ENCODE data around the gene UBL7.
"Not testable (repeated sequence)": the region's sequence is repeated elsewhere in the genome, so short reads cannot be mapped to it uniquely, and the experiment has no call there.

The UBL7 gene

GRCh38 chr15:74460871-74461846, at the start of gene UBL7:
Gene UBL7, minus strand, starts transcription at chr15:74461160. Its CDS starts 2,293 bp downstream, at chr15:74458867.
- peak; percentile 99 for DNase-seq

- DNase-seq: no peak
Observed at GRCh38 chr15:74506515-74506840, 45.5 kb upstream of the UBL7 start.

GRCh38 chr15:74505837-74506514, 45.0 kb upstream of the UBL7 start:
- DNase-seq: no peak

GRCh38 chr15:74504836-74505235, 43.9 kb upstream of the UBL7 start:
- DNase-seq: no peak

DNA sequence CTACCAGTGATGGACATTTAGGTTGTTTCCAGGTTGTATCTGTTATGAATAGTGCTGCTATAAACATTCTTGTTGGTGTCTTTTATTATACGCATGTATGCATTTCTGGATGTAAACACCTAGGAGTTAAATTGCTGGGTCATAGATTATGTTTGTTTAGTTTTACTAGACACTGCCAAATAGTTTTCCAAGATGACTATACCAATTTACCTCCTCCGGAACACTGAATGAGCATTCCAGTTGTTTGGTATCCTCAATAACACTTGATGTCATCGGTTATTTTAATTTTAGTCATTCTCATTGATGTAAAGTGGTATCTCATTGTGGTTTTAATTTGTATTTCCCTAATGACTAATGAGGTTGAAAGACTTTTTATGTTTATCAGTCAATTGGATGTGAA, 43.5 kb upstream of the UBL7 start:
- no peak for DNase-seq

DNA sequence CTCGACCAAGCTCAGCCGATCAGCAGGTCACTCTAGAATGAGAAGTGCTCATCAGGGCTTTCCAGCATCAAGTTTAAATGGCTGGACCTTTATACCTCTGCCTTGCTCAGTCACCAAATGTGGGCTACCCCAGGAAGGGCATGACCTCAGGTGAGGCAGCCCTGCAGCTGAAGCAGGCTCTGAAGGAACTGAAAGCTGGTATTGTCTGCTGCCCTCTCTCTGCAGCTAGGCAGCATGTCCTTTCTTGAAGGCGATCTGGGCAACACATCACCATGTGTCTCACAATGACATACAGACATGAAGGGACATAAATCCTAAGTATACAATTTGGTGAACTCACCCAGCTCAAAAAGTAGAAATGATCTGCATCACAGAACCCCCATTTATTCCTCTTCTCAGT, 41.3 kb upstream of the UBL7 start:
- DNase-seq: no peak

DNA sequence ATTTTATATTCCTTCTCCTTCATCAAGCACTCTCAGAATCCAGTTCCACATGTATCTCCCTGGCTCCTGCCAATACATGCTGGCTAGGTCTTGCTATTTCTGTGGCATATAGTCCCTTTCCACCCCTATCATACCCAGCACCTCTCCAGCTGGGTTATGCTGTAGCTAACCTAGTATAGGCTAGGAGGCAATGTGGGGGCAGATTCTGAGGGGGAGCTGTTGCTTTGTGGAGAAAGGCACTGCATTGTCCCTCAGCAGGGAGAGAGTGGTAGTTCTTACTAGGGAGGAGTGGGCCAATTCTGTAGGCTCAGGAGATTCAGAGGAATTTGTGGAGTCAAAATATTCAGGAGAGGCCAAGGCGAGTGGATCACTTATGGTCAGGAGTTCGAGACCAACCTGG, 39.4 kb upstream of the UBL7 start:
- no peak for DNase-seq

DNA sequence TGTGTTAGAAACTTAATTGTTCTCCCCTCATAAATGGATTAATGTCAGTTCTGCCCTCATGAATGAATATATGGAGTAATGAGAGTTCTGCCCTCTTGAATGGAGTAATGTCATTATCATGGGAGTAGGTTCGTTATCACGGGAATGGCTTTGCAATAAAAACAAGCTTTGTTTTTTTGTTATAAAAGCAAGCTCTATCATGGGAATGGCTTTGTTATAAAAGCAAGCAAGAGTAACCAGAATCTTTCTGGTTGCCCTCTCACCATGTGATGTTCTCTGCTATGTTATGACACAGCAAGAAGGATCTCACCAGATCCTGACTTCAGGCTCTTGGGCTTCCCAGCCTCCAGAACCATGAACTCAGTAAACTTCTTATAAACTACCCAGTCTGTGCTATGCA, 38.4 kb upstream of the UBL7 start:
- DNase-seq: no peak

DNA sequence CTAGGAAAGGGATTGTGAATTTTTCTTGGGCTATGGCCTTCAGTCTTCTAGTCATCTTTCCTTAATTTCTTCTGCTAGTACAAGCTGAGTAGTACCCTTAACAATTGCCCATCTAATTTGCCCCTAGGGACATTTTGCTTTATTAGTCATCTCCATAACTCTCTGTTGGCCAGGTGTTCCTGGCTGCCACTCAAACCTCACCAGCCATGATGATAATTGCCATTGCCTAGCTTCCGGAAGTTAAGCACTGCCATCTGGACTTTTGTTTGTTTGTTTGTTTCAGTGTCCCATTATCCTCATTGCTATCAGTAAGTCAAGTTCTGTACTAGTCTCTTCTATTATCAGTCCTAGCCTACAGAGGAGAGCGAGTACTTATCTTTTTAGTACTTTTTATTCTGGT, 36.6 kb upstream of the UBL7 start:
- no peak for DNase-seq

- DNase-seq: no peak
Observed at GRCh38 chr15:74496648-74497047, 35.7 kb upstream of the UBL7 start.

DNA sequence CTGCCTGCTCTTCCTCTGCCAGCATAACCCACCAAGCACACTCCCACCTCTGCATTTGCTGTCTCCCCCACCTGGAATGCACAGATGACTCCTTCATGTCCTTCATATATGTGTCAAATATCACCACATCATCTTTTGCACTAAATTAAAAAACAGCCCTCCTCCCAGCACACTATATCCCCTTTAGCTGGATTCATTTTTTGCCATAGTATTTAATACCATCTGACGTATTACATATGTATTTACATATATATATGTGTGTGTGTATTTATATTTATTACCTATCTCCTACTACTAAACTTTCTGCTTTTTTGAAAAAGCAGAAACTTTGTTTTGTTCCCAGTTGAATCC, 29.4 kb upstream of the UBL7 start:
- DNase-seq: no peak

DNA sequence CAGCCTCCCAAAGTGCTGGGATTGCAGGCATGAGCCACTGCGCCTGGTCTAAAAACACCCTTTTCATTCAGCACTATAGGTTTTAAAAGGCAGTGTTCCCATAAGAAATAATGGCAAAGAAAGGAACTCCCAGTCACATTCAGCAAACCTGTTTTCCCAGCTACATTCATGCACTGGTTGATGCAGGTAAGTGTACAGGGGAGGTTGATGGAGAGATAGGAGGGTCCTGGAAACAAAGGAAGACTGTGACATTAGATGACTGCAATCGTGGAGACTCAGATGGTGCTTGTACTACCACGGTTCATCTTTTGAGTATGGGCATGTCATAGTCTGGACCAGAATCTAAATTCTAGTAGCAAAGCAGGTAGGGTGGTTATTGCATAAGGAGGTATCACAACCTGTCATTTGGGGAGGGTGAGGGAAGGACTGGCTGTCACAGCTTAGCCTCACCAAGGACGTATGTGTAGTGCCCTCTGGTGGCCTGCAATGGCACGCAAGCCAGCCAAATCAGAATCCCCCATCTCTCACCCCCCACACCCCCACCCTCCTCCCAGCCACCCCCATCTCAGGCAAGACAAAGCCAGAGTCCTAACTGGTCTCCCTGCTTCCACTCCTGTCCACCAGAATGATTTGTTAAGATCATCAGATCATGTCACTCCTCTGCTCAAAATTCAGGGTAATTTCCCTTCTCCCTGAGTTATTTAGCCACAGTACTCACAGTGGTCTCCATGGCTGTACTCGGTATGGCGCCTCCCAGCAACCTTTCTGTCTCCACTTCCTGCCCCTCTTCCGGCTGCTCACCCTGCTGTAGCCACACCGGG, 28.8 kb upstream of the UBL7 start:
- DNase-seq: peak; percentile 58

DNA sequence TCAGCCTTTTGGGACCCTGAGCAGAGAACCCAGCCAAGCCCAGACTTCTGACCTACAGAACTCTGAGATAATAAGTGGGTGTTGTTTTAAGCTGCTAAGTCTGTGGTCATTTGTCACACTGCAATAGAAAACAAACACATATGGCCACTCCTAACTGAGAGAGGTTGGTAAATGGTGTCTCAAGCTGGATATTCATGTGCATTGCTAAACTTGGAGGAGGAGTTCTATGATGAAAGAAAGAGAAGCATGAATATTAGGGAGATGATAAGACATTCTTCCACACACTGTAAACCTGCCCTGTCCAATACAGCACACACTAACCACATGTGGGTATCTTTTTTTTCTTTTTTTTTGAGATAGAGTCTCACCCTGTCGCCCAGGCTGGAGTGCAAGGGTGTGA, 27.8 kb upstream of the UBL7 start:
- no peak for DNase-seq

- no peak for DNase-seq
Observed at GRCh38 chr15:74482661-74483060, 21.7 kb upstream of the UBL7 start.

DNA sequence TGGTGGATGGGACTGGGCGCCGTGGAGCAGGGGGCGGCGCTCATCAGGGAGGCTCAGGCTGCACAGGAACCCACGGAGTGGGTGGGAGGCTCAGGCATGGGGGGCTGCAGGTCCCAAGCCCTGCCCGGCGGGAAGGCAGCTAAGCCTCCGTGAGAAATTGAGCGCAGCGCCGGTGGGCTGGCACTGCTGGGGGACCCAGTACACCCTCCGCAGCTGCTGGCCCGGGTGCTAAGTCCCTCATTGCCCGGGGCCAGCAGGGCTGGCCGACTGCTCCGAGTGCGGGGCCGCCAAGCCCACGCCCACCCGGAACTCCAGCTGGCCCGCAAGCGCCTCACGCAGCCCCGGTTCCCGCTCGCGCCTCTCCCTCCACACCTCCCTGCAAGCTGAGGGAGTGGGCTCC, 19.4 kb upstream of the UBL7 start:
- not testable (repeated sequence) for DNase-seq

DNA sequence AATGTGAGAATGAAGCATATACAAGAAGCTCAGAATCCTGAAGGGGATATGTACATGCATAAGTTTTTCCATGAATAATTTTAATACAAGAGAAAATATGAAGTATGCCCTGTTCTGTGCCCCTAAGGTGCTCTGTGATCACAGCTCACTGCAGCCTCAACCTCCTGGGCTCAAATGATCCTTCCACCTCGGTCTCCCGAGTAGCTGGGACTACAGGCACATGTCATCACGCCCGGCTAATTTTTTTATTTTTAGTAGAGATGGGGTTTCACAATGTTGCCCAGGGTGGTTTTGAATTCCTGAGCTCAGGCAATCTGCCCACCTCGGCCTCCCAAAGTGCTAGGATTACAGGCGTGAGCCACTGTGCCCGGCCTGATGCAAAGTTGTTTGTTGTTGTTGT, 10.7 kb upstream of the UBL7 start:
- not testable (repeated sequence) for DNase-seq

DNA sequence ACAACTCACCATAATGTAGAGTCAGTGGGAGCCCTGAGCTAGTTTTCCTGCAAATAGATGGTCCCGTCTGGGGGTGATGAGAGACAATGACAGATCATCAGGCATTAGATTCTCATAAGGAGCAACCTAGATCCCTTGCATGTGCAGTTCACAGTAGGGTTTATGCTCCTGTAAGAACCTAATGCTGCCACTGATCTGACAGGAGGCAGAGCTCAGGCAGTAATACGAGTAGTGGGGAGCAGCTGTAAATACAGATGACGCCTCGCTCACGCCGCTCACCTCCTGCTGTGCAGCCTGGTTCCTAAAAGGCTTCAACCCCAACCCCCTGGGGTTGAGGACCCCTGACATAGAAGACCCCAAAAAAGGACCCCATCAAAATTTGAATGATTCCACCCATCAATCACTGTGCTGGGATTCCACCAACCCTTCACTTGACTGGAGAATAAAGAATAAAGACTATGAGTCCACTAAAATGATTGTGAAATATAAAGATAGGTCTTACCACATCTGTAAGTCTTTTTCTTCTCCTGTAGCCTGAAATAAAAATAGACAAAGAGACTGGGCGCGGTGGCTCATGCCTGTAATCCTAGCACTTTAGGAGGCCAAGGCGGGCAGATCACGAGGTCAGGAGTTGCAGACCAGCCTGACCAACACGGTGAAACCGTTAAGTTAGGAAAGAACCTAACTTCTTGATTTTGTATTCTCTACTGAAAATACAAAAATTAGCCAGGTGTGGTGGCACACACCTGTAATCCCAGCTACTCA, 9.9 kb upstream of the UBL7 start:
- no peak for DNase-seq

DNA sequence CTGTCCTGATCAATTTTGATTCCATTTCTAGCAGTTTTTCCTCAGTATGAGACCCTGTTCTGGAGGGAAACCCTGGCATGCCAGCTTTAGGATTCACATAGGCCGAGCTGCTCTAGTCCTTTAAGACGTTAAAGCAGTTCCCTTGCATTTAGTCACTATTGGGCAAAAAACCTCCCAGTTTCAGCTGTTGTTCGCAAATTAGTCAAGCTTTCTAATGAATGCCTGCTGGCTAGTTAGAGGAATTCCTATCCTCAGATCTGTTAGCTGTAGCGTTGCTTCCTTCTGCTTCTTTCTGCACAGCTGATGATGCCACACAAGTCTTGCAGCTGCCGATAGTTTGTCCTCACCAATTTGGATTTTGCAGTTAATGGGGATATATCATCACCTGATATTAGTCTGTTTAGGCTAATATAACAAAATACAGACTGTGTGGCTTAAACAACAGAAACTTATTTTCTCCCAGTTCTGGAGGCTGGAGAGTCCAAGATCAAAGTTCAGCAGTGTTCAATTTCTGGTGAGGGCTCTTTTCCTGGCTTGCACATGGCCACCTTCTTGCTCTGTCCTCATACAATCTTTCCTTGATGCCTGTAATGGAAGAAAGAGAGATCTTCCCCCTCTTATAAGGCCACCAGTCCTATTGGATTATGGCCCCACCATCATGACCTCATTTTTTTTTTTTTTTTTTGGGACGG, 7.5 kb upstream of the UBL7 start:
- DNase-seq: no peak

DNA sequence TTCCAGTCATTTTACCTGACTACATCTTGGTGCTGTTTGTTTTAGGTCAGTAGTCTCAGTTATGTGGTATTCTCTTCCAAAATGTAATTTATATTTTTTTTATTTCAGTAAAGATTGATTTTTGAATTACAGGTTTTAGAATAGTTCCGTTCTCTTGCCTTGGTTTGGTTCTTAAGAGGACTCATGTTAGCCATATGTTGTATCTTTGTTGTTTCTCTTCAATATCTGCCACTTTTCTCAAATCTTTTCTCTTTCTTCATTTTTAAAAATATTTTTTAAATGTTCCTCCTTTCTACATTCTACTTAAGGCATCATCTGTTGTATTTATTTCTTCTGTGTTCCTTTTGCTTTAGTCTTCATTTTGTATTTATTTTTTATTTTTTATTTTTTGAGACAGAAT, 5.6 kb upstream of the UBL7 start:
- no peak for DNase-seq

DNA sequence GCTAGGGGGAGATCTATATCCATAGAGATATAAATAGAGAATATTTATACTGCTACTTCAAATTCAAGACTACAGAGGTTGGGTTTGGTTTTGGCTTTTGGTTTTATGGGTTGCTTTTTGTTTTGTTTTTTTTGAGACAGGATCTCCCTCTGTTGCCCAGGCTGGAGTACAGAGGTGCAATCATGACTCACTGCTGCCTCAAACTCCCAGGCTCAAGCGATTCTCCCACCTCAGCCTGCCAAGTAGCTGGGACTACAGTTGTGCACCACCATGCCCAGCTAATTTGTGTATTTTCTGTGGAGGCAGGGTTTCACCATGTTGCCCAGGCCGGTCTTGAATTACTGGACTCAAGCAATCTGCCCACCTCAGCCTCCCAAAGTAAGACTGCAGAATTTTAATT, 3.9 kb upstream of the UBL7 start:
- no peak for DNase-seq

- DNase-seq: no peak
Observed at GRCh38 chr15:74464216-74464615, 3.3 kb upstream of the UBL7 start.

DNA sequence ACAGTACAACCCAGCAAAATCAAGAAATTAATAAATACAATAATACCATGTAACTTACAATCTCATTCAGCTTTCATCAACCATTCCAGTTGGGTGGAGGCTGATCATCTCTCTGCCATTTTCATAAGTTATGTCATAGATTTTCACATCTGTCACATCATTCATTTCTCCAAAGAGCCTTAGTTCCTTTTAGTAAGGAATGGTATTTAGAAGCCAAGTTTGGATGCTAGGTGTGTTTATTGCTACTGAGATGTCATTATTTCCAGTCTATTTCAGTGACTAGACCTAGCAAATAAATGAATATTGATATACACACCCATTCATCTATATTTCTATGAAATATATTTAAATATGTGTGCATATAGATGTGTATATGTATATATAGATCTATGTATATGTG, 2.7 kb upstream of the UBL7 start:
- DNase-seq: no peak
